GM21529 (cell line): Measurements from ENCODE around the gene AKAP13.
"Not testable (repeated sequence)": the region's sequence is repeated elsewhere in the genome, so short reads cannot be mapped to it uniquely, and the experiment has no call there.

Source experiments
- ATAC-seq: cut with Tn5 transposase; IDR thresholded peaks from one replicate; pipeline ENCODE4 v1.9.1; 2021; ENCODE audit not compliant: unreplicated experiment

Gene AKAP13

GRCh38 chr15:85639752-85640381 is 259.5 kb downstream of the AKAP13 start:
- peak; percentile 90 for ATAC-seq

GRCh38 chr15:85642065-85642692 is 261.8 kb downstream of the AKAP13 start:
- no peak for ATAC-seq

- no peak for ATAC-seq
Measured at GRCh38 chr15:85642693-85643066, 262.3 kb downstream of the AKAP13 start.

- ATAC-seq = peak; percentile 77
Measured at GRCh38 chr15:85646538-85647091, 266.2 kb downstream of the AKAP13 start.

GRCh38 chr15:85649372-85649771 is 269.0 kb downstream of the AKAP13 start:
- ATAC-seq = peak; percentile 43

GRCh38 chr15:85651548-85651947 is 271.1 kb downstream of the AKAP13 start:
- ATAC-seq = no peak

GRCh38 chr15:85652457-85652856 is 272.1 kb downstream of the AKAP13 start:
- no peak for ATAC-seq

- no peak for ATAC-seq
Measured at GRCh38 chr15:85657132-85657531, 276.7 kb downstream of the AKAP13 start.

- no peak for ATAC-seq
Measured at GRCh38 chr15:85658816-85659215, 278.4 kb downstream of the AKAP13 start.

GRCh38 chr15:85661859-85662258 is 281.5 kb downstream of the AKAP13 start:
- ATAC-seq = no peak

- not testable (repeated sequence) for ATAC-seq
Measured at GRCh38 chr15:85665677-85666076, 285.3 kb downstream of the AKAP13 start.

GRCh38 chr15:85667491-85668424 is 287.4 kb downstream of the AKAP13 start:
- peak; percentile 94 for ATAC-seq

GRCh38 chr15:85671156-85671555 is 290.8 kb downstream of the AKAP13 start:
- no peak for ATAC-seq

GRCh38 chr15:85672332-85673084 is 292.1 kb downstream of the AKAP13 start:
- ATAC-seq = no peak

- ATAC-seq = no peak
Measured at GRCh38 chr15:85673326-85673725, 292.9 kb downstream of the AKAP13 start.

GRCh38 chr15:85676342-85677098 is 296.1 kb downstream of the AKAP13 start:
- ATAC-seq = no peak

- ATAC-seq = no peak
Measured at GRCh38 chr15:85679231-85679630, 298.8 kb downstream of the AKAP13 start.

- no peak for ATAC-seq
Measured at GRCh38 chr15:85681386-85681785, 301.0 kb downstream of the AKAP13 start.

- ATAC-seq = no peak
Measured at GRCh38 chr15:85684174-85684710, 303.8 kb downstream of the AKAP13 start.

- no peak for ATAC-seq
Measured at GRCh38 chr15:85685356-85685755, 305.0 kb downstream of the AKAP13 start.
